Activated CD8-positive, alpha-beta memory T cell treated with anti-CD3 and anti-CD28 coated beads, Interleukin-2, amount 50 U/mL, for 1 hour (primary cell): ENCODE measurements around the gene MOCS3.
"Not testable (repeated sequence)": the region's sequence is repeated elsewhere in the genome, so short reads cannot be mapped to it uniquely, and the experiment has no call there.

Experiments
- DNase-seq: peaks from one replicate; pipeline ENCODE4 v3.0.0-alpha.2; 2020; ENCODE audit errors: extremely low read depth

The MOCS3 gene

DNA sequence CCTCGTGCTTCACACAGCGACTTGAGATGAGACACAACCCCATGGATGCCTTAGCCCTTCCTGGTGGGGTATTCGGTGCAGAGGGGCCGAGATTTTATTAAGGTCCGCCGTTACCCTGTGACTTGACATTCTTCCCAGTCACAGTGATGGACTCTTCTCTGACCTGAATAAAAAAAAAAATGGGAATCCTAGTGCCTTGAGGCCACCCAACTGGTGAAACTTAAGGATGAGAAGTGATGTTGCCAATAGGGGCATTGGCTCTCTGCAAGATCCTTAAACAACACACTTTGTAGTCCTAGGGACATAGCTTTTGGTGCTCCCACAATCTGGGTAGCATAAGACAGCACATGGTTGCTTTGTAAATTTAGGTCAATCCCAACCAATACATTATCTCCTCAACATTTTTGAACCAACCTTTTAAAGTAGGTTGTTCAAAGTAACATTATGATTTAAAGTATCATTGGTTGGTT lies 26.6 kb upstream of the MOCS3 start:
- no peak for DNase-seq

DNA sequence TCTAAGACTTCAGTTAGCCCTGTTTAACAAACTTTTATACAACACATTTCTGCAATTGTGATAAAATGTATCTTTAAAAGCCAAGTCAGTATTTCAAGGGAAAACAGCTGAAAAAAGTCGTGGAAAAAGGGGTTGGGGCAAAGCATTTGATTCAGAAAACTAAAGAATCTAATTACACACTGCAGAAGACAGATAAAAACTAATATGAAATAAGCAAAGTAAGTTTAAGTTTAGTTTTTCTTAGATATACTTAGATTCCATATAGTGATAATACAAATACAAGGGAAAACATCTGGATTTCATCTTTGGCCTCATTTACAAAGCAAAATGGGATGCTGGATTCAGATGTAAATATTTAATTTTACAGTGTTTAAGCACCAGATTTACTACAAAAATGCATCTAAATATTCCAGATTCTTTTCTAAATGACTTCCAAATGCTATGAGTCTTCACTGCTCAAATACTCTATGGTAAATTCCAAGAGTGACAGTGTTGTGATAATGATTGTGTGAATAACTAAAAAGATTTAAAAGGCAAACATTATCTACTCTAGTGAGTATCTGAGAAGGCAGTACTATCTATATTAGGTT lies 25.8 kb upstream of the MOCS3 start:
- no peak for DNase-seq

DNA sequence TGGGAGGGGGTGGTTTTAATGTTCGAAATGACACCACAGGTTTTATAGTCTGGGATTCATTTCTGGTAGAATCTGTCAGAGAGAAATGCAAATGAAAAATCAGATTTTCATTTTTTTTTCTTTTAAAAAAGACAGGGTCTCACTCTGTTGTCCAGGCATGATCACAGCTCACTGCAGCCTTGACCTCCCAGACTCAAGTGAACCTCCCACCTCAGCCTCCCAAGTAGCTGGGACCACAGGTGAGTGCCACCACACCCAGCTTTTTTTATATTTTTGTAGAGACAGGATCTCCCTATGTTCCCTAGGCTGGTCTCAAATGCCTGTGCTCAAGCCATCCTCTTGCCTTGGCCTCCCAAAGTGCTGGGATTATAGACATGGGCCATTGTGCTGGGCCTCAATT lies 25.0 kb upstream of the MOCS3 start:
- DNase-seq, result no peak

DNA sequence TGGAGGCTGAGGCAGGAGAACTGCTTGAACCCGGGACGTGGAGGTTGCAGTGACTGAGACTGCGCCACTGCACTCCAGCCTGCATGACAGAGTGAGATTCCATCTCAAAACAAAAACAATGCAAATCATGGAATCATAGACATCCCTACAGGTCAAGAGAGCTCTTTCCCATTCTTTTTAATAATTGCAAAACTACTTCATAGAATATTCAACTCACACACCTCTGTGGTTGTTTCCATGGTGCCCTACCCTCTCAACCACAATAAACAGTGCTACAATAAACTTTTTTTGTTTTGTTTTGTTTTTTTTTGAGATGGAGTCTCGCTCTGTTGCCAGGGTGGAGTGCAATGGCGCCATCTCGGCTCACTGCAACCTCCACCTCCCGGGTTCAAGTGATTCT lies 15.5 kb upstream of the MOCS3 start:
- DNase-seq, result no peak

DNA sequence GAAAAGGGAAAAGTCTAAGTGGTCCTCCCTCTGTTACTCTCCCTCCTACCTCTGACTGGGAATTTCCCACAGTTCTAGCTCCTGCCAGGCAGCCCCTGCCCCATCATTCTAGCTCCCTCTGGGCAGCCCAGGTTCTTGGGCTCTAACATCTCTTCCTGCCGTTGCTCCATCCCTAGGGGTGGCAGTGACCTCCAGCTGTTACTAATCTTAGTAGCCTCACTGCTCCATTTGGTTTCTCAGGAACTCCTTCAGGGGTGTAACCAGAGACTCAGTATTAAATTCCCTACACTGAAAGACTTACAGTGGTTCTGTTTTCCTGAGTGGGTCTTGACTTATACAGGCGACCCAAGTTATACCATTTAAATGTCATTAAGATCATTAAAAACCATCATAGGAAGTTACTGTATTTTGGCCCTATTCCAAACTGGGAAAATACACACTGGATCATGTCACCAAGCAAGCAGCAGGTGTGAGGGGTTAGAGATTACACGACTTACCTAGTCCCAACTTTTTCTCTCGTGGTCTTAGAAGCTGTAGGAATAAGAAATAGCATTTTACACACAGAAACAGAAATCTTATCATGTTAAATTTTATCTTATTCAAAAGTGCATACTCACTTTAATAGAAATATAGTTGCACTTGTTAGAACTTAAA lies 10.4 kb upstream of the MOCS3 start:
- DNase-seq, result no peak

DNA sequence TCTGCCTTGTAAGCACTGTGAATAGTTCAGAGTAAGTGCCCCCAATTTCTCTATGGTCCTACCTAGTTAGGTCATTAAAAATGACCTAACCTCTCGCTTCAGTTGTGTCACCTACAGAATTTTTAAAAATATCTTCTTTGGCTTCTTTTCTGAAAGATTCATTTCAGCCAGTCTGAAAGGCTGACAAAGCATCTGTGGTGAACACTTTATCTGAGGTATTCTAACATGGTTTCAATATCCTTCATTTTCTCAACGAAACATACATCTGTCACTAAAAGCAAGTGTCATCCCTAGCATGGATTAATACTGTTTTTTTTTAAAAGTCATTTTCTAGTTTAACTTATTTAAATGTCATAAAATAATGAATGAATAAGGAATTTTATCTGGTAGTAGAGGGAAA lies 5.4 kb upstream of the MOCS3 start:
- no peak for DNase-seq

DNA sequence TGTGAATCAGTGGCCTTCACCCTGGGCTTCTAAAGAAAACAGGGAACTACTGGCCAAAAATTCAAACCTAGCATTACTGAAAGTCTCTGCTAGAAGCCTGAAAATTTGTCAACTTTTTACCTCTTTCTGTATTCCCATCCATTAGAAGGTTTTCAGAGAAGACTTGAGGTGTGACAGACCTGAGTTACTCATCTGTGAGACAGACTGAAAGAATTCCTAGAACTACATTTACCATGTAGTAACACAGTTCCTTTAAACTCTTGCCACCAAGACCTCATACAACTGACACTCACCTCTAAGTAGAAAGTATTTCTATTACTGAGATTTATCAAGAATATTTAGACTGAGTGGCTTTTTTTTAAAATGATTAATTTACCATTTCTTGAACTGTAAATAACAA lies 4.8 kb upstream of the MOCS3 start:
- no peak for DNase-seq

DNA sequence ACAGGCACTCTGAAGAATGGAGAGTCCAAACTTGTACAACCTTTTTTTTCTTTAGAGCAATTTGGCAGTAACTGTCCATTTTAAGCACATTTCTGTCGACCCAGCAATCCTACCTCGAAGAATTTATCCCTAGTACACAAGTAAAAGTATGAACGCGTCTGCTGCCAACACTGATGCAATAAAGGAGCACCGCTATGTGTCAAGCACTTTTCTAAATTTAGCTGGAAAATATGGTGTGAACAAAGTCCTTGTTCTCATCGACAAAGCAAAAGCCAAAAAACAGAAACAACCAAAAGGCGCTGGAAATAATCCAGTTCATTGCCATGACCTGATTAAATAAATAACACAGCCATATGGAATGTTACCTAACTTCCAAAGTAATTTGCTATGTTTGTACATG lies 1.3 kb upstream of the MOCS3 start:
- no peak for DNase-seq

DNA sequence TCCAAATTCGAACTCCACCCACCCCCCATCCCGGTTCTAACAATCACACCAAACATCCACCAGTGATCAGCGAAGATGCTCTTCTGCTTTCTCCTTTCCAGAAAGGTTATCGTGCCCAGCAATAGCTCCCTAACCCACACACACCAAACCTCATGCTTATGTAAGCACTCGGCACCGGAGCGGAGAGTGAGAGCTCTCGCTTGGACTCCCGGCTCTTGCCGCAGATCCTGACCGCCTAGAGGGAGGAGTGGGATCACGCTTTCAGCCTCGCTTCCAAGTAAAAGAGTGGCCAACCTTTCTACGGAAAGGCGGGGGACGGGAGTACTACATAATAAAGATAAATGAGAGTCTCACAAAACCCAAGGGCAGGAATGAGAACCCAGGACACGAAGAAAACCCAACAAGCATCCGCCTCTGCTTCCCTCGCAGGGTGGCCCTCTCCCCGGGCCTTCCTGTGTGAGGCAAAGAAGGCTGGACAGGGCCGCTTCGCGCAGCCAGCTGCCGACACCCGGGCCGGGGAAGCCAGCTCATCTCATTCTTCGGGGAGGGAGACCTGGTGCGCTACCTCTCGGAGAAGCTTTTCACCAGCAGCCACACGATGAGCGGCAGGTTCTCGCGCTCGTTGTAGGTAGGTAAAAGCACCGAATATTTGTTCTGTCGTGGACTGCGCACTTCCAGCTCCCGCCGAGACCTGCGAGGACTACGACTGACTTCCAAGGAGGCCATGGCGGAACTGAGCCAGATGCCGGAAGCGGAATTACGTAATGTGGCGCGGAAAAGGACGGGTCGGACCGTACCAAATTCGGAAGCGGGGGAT lies 612 bp upstream of the MOCS3 start, which contains the start of gene DPM1:
Gene DPM1, minus strand, starts transcription at position 735 of the 817 bp plus-strand sequence. Its CDS starts 9 bp downstream, at position 726.
- DNase-seq, result peak; percentile 74

DNA sequence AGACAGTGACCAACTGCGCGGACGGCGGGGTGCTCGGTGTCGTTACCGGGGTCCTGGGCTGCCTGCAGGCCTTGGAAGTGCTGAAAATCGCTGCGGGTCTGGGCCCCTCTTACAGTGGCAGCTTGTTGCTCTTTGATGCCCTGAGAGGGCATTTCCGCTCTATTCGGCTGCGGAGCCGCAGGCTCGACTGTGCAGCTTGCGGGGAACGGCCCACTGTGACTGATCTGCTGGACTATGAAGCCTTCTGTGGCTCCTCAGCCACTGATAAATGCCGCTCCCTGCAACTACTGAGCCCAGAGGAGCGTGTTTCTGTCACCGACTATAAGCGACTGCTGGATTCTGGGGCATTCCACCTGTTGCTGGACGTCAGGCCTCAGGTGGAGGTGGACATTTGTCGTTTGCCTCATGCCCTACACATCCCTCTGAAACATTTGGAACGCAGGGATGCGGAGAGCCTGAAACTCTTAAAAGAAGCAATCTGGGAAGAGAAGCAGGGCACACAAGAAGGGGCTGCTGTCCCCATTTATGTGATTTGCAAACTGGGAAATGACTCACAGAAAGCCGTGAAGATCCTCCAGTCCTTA lies 1.0 kb downstream of the MOCS3 start:
- DNase-seq, result no peak

DNA sequence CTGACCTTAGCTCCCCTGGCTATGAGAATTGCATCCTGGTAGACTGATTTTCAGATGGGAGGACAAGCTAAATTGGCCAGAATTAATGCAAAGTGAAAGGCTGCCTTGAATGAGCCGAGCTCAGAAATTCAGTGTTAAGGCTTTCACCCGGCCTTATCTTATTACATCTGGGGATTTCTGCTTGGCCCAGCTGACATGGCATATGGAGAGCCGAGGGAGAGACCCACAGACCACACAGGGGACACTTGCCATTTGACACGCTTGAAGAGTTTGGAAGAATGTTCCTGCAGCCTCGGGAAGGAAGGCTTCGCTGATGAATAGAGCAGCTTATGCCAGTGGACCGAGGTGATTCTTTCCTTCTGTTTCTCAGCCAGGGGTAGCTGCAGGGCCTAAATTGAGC lies 9.0 kb downstream of the MOCS3 start:
- DNase-seq, result no peak

DNA sequence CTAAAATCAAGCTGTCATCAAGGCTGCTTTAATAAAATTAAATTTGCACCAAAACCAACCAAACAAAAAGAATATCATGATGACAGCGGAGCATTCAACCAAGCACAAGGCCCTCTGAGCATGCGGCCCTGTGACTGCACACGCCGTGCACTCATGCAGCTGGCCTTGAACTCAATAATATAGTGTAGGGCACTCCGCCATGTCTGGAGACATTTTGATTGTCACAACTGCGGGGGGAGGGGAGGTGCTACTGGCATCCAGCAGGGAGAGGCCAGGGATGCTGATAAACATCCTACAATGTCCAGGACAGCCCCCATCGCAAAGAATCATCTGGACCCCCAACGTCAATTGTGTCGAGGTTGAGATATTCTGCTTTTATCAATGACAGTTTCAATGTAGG lies 9.7 kb downstream of the MOCS3 start:
- no peak for DNase-seq

DNA sequence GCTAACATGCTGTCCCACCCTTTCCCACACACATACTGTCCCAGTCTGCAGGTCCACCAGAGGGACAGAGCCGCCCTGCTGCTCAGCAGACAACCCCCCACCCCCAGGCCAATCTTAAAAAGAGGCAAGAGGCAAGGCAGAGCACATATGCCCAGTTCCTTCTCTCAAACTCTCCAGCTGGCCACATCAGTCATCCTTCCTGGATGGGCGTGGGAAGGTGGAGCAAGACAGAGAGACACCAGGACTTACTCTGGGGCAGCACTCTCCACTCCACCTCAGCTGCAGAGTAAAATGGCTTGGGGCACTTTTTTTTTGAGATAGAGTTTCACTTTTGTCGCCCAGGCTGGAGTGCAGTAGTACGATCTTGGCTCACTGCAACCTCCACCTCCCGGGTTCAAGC lies 10.8 kb downstream of the MOCS3 start:
- DNase-seq, result no peak

DNA sequence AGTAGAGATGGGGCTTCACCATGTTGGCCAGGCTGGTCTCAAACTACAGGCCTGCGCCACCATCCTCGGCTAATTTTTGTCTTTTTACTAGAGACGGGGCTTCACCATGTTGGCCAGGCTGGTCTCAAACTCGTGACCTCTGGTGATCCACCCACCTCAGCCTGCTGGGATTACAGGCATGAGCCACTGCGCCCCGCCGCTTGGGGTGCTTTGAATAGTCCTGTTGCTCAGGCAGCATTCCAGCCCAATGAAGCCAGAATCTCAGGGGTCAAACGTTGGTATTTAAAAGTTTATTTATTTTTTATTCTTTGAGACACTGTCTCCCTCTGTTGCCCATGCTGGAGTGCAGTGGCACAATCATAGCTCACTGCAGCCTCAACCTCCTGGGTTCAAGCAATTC lies 11.3 kb downstream of the MOCS3 start:
- no peak for DNase-seq

DNA sequence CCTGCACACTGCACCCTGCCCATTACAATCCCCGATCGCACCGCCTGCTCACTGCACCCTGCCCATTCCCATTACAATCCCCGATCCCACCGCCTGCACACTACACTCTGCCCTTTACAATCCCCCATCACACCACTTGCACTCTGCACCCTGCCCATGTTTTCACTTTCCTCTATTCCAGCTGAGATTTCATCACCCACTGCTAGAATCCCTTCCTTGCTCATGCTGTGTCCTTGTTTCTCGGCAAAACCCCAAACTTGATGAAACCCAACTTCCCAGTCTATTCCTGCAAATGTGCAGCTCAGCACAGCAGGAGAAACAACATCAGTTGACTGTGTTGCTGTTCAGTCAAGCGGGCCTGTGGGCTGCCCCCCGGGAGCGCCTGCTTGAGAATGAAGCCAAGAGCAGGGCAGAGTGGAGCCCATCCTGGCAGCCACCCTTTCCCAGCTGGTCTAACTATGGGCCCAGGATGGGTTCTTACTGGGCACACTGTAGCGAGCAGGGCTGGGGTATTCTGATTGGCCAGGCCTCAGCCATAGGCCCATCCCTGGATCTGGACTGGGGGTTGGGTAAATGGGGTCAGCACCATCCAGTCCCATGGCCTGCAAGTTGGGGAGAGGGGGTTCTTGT lies 17.2 kb downstream of the MOCS3 start:
- DNase-seq, result no peak

DNA sequence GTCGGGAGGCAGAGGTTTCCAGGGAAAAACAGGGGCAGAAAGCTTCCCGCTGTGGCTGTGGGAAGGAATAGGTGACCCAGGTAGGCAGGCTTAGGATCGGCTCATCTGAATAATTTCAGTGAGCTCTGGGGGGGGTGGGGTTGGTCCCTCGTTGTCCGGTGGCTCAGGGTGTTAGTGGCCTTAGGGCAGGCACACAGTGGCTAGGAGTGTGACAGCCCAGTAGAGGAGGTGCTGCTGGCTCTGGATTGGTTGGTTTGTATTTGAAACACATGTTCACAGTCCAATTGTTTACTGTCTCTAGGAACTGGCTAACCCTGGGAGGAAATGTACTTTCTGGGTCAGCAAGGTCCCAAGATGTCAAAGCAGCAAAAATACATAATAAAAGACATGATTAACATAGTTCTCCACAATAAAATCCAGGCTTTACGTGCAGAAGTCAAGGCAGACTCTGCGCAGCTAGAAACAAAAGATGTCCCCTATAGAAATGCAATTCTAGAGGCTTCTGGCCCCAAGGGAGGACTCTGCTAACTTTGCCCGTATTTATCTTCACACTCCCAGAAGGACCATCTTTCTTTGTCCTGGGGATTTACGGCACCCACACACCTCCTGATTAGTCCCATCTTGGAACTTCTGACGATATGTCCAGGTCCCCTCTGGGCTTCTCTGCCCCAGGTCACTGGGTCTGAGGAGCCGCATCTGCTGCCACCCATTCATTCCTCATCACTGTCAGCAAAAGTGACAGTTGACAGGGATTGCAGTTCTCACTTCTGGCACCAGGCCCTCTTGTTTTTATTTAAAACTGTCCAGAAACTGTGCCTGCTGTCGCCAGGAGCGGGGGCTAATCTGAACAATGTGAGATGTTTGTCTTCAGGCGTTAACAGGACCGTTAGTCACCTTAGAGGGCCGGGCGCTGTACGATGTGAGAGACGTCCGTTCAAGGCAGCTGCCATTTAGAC lies 18.7 kb downstream of the MOCS3 start:
- no peak for DNase-seq

DNA sequence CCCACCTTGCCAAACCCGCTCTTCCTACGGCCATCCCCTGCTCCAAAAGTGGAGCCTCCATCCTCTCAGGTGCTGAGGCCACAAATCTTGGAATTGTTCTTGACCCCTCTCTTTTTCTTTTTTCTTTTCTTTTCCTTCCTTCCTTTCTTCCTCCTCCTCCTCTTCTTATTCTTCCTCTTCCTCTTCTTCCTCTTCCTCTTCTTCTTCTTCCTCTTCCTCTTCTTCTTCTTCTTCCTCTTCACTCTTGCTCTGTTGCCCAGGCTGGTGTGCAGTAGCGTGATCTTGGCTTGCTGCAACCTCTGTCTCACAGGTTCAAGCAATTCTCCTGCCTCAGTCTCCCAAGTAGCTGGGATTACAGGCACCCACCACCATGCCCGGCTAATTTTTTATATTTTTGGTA lies 19.9 kb downstream of the MOCS3 start:
- not testable (repeated sequence) for DNase-seq

DNA sequence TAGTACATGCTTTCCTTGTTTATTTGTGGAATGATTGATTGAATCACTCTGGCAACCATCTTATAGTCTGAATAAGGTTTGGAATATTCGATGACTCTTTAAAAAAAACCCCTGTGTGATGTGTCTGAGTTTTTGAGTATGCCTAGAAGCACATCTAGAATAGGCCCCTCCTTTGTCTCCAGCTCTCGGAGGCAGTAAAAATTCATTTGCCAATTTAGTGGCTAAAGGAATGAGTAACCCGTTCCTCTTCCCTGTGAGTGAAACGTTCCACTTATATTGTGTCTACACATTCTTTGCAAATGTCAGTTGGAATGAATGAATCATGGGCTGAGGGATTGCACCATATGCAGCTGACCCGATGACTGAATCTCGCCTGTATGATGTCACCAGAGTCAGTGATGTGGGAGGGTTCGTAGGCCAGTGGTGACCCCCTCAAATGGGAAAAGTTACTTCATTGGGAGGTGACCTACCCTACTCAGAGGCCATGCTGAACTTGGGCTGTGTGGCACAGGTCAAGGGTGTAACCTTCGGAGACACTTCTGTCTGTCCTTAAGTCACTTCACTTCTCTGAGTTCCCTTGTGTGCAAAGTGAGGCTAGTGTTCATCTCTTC lies 21.6 kb downstream of the MOCS3 start:
- no peak for DNase-seq

DNA sequence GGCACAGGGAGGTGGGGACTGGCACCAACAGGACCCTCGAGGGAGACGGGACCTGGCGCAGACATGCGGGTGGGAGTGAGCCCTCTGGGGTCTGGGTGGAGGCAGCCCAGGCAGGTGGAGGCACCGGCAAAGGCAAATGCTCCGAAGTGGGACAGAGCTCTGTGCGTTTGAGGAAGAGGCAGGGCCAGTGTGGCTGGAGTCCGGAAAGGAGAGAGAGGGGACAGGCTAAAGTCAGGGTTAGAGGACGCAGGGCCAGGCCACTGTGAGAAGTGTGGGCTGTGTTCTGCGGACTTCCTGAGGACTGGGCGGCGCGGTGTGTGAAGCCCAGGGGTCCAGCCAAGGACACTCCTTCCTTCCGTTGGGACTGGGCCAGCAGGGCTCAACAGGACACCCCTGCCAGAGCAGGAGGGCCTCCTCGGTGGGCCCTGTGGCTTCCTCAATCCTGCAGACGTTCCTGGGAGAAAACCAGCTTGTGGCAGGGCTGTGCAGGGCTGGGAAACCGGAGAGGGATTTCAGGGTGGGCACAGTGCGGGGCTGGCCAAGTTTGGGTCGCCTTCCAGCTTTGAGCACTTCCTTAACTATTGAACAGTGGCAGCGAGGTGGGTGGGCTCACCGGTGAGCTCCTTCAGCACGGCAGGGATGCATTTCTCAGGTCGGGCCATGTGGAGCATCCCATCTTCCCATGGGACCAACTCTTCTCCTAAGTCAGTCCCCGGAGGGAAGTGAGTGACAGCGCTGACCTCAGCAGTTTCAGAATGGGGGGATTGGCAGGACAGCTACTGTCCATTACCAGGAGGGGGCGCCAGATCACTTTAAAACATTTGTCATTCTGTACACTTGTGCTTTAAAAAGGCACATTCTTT lies 22.5 kb downstream of the MOCS3 start:
- DNase-seq, result peak; percentile 55

DNA sequence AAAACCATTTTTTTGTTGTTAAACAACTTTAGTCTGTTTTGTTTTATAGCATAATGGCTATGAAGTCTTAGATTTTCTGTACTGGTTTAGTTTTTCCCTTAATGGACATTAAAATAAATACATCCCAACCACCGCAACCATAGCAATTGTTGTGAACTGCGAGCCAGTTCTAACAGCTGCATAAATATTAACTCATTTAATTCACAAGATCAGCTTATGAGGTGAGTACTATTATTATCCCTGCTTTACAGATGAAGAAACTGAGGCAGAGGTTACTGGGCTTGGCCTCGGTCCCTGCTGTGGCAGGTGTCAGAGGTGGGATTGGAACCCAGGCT lies 23.1 kb downstream of the MOCS3 start:
- no peak for DNase-seq
